NCI-H146 treated with DMSO at 0.1 percent for 48 hours (cell line): ENCODE results near the gene CEACAM19.

ENCODE experiments used
- DNase-seq: peaks from one replicate; lab custom pipeline; 2025; ENCODE audit not compliant: unreplicated experiment; lab: John Stamatoyannopoulos, UW

The CEACAM19 gene

DNA sequence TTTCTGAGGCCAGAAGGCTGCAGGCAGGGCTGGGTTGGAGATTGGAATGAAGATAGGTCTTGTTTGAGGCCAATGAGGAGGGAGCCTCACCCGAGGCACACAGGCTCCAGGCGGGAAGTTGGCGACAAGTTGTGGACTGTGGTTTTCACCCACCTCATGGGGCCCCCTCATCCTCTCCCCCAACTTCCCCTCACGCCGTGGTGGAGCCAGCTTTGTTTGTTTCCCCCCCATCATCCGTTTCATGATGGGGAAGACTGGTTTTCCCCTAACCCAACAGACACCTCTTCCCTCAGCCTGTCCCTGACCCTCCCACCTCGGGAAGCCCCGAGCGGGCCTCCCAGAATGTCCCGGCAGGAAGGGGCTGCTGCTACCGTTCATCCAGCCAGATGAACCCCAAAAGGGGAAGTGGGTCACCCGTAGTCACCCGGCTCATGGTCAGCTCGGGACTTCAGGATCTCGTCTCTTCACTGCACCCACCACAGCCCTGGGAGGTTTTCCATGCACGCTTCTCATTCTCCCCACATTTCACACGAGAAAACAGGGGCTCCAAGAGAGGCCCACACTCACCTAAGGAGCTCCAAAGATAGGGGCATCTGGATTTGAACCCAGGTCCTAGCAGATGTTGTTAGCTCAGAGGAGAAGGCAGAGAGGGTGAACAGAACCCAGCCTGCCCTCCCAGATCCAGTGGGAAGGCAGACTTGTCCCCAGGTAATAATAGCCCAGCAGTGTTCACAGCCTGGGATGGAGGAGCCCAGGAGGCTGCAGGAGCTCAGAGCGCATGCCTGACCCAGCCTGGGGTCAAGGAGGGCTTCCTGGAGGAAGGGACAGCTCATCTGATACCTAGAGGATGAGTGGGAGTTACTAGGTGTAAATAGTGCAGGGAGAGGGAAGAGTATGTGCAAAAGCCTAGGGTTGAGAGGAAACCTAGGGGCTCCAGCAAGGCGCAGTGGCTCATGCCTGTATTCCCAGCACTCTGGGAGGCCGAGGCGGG lies 51.1 kb downstream of the CEACAM19 start:
- no peak for DNase-seq

- DNase-seq: no peak
Measured at GRCh38 chr19:44723299-44723951, 52.1 kb downstream of the CEACAM19 start.

DNA sequence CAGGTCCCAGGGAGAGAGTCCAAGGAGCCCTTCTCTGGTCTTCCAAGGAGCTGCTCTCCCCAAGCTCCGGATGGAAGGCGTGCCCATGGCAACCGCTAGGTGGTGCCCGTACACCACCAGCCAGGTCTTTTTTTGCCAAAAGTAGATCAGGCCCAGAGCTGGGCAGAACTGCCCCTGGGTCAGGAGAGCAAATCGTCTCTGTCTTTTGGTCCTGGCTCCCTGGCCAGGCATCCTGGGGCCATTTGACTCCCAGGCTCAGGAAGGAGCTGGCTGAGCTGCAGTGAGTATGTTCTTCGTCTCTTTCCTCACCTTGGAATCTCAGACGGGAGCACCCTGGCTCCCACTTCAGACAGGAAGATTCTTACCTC lies 52.7 kb downstream of the CEACAM19 start:
- DNase-seq: peak; percentile 56

- DNase-seq: no peak
Measured at GRCh38 chr19:44725251-44725650, 54.0 kb downstream of the CEACAM19 start.

- DNase-seq: no peak
Measured at GRCh38 chr19:44725684-44726083, 54.4 kb downstream of the CEACAM19 start.

- DNase-seq: no peak
Measured at GRCh38 chr19:44726465-44726864, 55.2 kb downstream of the CEACAM19 start.

DNA sequence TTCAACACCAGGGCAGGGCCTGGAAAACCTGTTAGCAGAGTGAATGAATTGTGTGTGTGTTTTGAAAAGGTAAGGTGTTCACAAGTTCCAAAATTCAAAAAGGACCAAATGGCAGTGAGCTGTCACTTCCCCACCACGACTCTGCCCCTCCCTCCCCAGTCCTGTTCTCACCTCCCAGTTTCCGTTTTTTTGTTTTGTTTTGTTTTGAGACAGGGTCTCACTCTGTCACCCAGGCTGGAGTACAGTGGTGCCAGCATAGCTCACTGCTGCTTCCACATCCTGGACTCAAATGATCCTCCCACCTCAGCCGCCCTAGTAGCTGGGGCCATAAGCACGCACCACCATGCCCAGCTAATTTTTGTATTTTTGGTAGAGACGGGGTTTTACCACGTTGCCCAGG lies 56.9 kb downstream of the CEACAM19 start:
- DNase-seq: no peak

DNA sequence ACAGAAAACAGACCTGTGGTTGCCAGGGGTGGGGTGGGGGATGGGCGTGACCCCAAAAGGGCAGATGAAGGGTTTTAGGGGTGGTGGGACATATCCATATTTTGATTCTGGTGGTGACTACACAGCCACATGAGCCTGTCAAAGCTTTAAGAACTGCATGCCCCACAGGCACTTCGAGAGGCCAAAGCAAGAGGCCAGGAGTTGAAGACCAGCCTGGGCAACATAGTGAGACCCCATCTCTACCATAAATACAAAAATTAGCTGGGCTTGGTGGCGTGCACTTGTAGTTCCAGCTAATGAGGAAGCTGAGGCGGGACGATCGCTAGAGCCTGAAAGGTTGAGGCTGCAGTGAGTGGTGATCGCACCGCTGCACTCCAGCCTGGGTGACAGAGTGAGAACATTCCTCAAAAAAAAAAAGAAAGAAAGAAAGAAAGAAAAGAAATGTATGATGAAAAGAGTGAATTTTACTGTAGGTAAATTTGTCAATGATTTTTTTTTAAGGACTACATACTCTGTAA lies 58.3 kb downstream of the CEACAM19 start:
- no peak for DNase-seq

DNA sequence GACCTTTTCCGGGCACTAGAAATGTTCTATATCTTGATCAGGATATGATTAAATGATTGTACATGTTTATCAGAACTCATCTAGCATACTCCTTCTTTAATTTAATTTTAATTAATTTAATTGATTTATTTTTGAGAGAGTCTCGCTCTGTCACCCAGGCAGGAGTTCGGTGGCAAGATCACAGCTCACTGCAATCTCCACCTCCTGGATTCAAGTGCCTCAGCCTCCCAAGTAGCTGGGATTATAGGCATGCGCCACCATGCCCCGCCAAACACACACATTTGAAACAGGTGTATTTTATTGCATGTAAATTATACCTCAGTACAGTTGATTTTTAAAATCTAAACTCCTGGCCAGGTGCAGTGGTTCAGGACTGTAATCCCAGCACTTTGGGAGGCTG lies 59.8 kb downstream of the CEACAM19 start:
- no peak for DNase-seq

DNA sequence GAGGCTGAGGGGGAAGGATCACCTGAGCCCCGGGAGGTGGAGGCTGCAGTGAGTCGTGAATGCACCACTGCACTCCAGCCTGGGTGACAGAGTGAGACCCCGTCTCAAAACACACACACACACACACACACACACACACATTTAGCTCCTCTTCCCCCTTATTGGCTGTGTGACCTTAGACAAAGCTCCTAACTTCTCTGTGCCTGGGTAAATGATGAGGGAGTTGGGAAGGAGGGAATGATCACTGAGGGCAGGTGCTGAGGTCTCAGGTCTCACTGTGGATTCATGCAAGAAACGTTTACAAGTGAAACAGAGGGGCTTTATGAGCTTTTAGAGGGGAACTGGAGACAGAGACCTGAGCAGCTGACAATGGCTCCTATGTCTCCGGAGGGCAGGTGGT lies 60.3 kb downstream of the CEACAM19 start:
- DNase-seq: no peak

GRCh38 chr19:44732235-44733014 lies 61.1 kb downstream of the CEACAM19 start:
- DNase-seq: no peak
